CD4-positive, alpha-beta memory T cell (primary cell): Measurements from ENCODE around the gene RBMXL2. TPM values are rescaled to one million over a fixed set of nuclear protein-coding genes. Genes with fewer than 3 reads are reported as not detected.

Source experiments
- CTCF ChIA-PET: fragments of 350-600 bp; sonication (Branson Sonifier 250); formaldehyde crosslinking; loops from one replicate; lab custom pipeline; 2021; ENCODE audit warnings: inconsistent platforms; ENCODE audit not compliant: partially characterized antibody; lab: Charles Lee
- POLR2A ChIA-PET: fragments of 350-600 bp; sonication (Branson Sonifier 250); formaldehyde crosslinking; loops from one replicate; lab custom pipeline; 2021; ENCODE audit not compliant: partially characterized antibody; lab: Charles Lee
- DNase-seq, 5 donors: peaks; one replicate each; pipeline versions ENCODE4 v3.0.0 to v3.0.0-alpha.2; 2020 to 2022; ENCODE audit warnings: mixed read lengths in 1 of 5
- H3K27ac ChIP-seq: one replicate; pipeline ENCODE4 v1.7.0; 2013; ENCODE audit warnings: low read depth, low read length
- H3K27me3 ChIP-seq: 2 replicates; pipeline ENCODE4 v1.7.0; 2013; ENCODE audit warnings: mild to moderate bottlenecking, low read length, moderate library complexity; ENCODE audit not compliant: insufficient read depth
- H3K36me3 ChIP-seq: 2 replicates; pipeline ENCODE4 v1.7.0; 2013; ENCODE audit warnings: mild to moderate bottlenecking, low read length, moderate library complexity; ENCODE audit not compliant: insufficient read depth
- H3K4me1 ChIP-seq: 2 replicates; pipeline ENCODE4 v1.7.0; 2013; ENCODE audit warnings: mild to moderate bottlenecking, low read length, moderate library complexity; ENCODE audit not compliant: insufficient read depth
- H3K4me3 ChIP-seq, 2 donors: one replicate each; pipeline ENCODE4 v1.7.0; 2013; ENCODE audit warnings: low read length in 2 of 2, mild to moderate bottlenecking in 1 of 2
- H3K9me3 ChIP-seq, 2 donors: one replicate each; pipeline ENCODE4 v1.7.0; 2013; ENCODE audit warnings: low read length in 2 of 2, control low read depth in 1 of 2; ENCODE audit not compliant: control insufficient read depth in 1 of 2
- H3K27ac Mint-ChIP-seq, 7 donors: one replicate each; pipeline ENCODE4 v1.8.0; 2020 to 2021; ENCODE audit warnings: mixed read lengths in 7 of 7, mild to moderate bottlenecking in 6 of 7, inconsistent platforms in 3 of 7, moderate library complexity in 3 of 7
- H3K27me3 Mint-ChIP-seq, 2 donors: one replicate each; pipeline ENCODE4 v1.8.0; 2020 to 2021; ENCODE audit warnings: mixed read lengths in 2 of 2
- H3K36me3 Mint-ChIP-seq, 2 donors: one replicate each; pipeline ENCODE4 v1.8.0; 2020 to 2021; ENCODE audit warnings: mixed read lengths in 2 of 2, inconsistent platforms in 1 of 2, mild to moderate bottlenecking in 1 of 2
- H3K4me1 Mint-ChIP-seq, 4 donors: one replicate each; pipeline ENCODE4 v1.8.0; 2020 to 2021; ENCODE audit warnings: mixed read lengths in 4 of 4, mild to moderate bottlenecking in 1 of 4
- H3K4me3 Mint-ChIP-seq, 8 donors: one replicate each; pipeline ENCODE4 v1.8.0; 2020 to 2021; ENCODE audit warnings: mixed read lengths in 8 of 8, mild to moderate bottlenecking in 7 of 8, moderate library complexity in 6 of 8, inconsistent platforms in 3 of 8
- H3K9me3 Mint-ChIP-seq, 8 donors: one replicate each; pipeline ENCODE4 v1.8.0; 2020 to 2021; ENCODE audit warnings: mixed read lengths in 8 of 8, mild to moderate bottlenecking in 5 of 8, inconsistent platforms in 3 of 8, moderate library complexity in 1 of 8
- intact Hi-C: fragments of 100-400 bp; cut with micrococcal nuclease; formaldehyde crosslinking; loops from one replicate; pipeline ENCODE4 v1.15.1; 2023
- polyA plus RNA-seq, 2 donors: library from polyadenylated mRNA; unstranded; fragments of 300-500 nt; fragmentation: Illumina TruSeq; gene quantifications; one replicate each; pipeline ENCODE4 v1.2.3, GENCODE V29; 2021
- total RNA-seq, 2 experiments: library from RNA; stranded (reverse); gene quantifications; one replicate each; pipeline ENCODE4 v1.2.3, GENCODE V29; 2021

Gene RBMXL2
- total RNA-seq: not detected
- polyA plus RNA-seq: not detected

DNA sequence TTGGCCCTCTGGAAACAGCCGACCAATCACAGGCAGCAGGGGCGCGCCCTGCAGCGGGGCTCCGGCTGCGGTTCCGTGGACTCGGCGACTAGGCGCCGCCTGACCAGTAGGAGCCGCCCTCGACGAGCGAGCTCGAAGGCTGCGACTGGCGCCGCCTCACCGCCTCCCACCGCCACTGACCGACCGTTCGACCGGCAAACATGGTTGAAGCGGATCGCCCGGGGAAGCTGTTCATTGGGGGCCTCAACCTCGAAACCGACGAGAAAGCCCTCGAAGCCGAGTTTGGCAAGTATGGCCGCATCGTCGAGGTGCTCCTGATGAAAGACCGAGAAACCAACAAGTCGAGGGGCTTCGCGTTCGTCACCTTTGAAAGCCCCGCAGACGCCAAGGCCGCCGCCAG lies at the start of gene RBMXL2:
Gene RBMXL2 (plus strand): TSS at position 78 of the 400 bp plus-strand sequence. CDS start 123 bp downstream, at position 201.
- Mint-ChIP-seq H3K27ac (no peak within 1 kb of the TSS), H3K27me3 (peaks cover 7 to 12% of the 10 kb centered on the region in 2 donors), H3K4me3 (no peak within 1 kb of the TSS), H3K36me3 (no peaks in the 10 kb centered on the region), H3K9me3 (no peaks in the 10 kb centered on the region), H3K4me1 (no peaks in the 10 kb centered on the region)
- POLR2A ChIA-PET: interaction anchor here (0.6 kb wide), 1 partner anchor 70 kb away, joined by 3 read pairs; no protein-coding TSS in a partner anchor
- Histone ChIP-seq H3K27ac (no peak within 1 kb of the TSS), H3K4me3 (no peak within 1 kb of the TSS), H3K36me3 (no peaks in the 10 kb centered on the region), H3K27me3 (no peaks in the 10 kb centered on the region), H3K9me3 (no peaks in the 10 kb centered on the region), H3K4me1 (no peaks in the 10 kb centered on the region)
- no peak for DNase-seq
- CTCF ChIA-PET: no interaction called here
- intact Hi-C loops: no loop called here

DNA sequence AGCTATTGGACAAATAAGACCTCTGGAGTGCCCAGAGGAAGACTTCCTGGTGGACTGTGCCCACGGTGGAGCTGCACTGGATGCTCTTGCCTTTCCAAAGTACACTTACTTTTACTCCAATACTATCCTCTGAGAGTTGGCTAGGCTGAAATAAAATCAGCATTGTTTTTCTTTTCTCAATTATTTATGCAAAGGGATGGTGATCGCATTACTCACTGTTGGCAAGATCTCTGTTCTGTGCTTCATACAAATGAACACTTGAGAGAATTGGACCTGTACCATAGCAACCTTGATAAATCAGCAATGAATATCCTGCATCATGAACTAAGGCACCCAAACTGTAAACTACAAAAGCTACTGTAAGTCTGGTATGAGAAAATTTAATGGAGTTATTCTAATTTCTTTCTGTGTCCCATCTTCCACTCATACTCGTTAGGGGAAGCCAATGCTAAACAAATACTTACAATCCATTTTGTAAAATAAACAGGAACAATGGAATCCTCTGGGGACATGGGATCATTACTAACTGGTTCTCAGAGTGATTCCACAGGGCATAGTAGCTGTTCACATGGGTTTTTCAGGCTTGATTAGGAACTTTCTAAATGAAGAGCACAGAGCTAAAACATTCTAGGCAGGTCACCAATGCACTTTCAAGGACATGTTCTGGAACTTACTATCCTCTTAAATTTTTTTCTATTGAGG lies 42.2 kb upstream of the RBMXL2 start:
- H3K9me3 ChIP-seq: no peaks in the 10 kb centered on the region
- no peaks in the 10 kb centered on the region for H3K36me3 ChIP-seq
- H3K4me3 Mint-ChIP-seq: no peak overlapping the region
- CTCF ChIA-PET: no interaction called here
- no peak overlapping the region for H3K4me3 ChIP-seq
- H3K27me3 Mint-ChIP-seq: peaks cover 4 to 6% of the 10 kb centered on the region in 2 donors
- H3K4me1 Mint-ChIP-seq: no peaks in the 10 kb centered on the region
- H3K27ac Mint-ChIP-seq: no peak overlapping the region
- H3K27ac ChIP-seq: no peak overlapping the region
- H3K9me3 Mint-ChIP-seq: no peaks in the 10 kb centered on the region
- H3K27me3 ChIP-seq: no peaks in the 10 kb centered on the region
- DNase-seq: no peak
- intact Hi-C loops: no loop called here
- H3K4me1 ChIP-seq: no peaks in the 10 kb centered on the region
- POLR2A ChIA-PET: no interaction called here
- H3K36me3 Mint-ChIP-seq: no peaks in the 10 kb centered on the region

DNA sequence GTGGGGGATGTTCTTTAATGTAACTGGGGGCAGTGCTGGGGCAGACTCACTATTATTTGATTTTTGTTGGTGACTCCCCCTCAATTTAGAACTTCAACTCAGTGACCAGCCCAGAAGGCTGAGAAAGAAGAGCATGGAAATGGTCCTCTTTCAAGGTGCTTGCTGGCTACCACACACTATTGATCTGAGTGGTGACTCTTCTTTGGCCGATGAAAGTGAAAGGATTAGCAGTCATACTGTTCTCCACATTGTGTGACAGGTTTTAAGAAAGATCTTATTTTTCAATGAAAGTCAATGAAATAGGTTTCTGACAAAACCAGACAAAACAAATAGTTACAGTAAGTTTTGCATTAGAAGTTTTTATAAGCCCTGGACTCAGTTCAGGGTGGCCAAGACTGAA lies 38.6 kb upstream of the RBMXL2 start:
- CTCF ChIA-PET: no interaction called here
- intact Hi-C loops: no loop called here

DNA sequence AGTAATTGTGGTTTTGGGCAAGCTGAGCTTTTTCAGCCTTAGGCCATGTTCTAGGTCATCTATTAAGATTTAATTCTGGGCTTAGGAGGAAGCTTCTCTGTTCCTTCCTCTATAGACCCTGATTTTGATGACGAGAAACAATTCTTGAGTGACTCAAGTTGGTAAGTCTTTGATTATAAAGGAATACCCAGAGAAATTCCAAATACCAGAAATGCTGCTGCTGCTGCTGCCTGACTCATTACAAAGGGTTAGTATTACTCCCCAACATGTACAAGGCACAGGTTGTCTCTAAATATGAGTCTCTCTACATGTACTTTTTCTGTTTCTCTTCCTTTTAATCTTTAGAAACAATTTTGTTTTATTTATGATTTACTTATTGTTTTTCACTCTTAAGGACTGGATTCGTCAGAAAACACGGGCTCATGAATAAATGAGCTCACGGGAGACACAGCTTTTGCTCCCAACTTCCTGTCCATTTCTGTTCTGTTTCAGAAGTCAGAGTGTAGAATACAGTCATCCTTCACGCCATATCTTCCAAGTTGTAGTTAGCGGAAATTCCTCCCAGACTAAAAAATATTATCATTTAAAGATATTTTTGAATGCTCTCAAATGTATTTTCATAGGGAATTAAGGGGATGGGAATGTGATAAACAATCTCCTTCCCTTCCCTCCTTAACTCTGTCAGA lies 31.8 kb upstream of the RBMXL2 start:
- no peaks in the 10 kb centered on the region for H3K4me1 Mint-ChIP-seq
- Histone ChIP-seq H3K4me1 (no peaks in the 10 kb centered on the region), H3K36me3 (no peaks in the 10 kb centered on the region), H3K9me3 (no peaks in the 10 kb centered on the region), H3K27ac (no peak overlapping the region), H3K4me3 (no peak overlapping the region), H3K27me3 (no peaks in the 10 kb centered on the region)
- POLR2A ChIA-PET: no interaction called here
- H3K36me3 Mint-ChIP-seq: no peaks in the 10 kb centered on the region
- no peak for DNase-seq
- H3K27me3 Mint-ChIP-seq: peaks cover 3 to 5% of the 10 kb centered on the region in 2 donors
- H3K27ac Mint-ChIP-seq: no peak overlapping the region
- intact Hi-C loops: no loop called here
- no peaks in the 10 kb centered on the region for H3K9me3 Mint-ChIP-seq
- no peak overlapping the region for H3K4me3 Mint-ChIP-seq
- CTCF ChIA-PET: interaction anchor here (1.0 to 1.5 kb wide), 2 partner anchors 390 to 638 kb away, joined by 3 read pairs; no protein-coding TSS in a partner anchor

More for the DNA sequence above, 38.6 kb upstream of the RBMXL2 start:
- Histone ChIP-seq H3K27ac (no peak overlapping the region), H3K27me3 (no peaks in the 10 kb centered on the region), H3K36me3 (no peaks in the 10 kb centered on the region), H3K4me1 (no peaks in the 10 kb centered on the region), H3K4me3 (no peak overlapping the region), H3K9me3 (no peaks in the 10 kb centered on the region)
- POLR2A ChIA-PET: no interaction called here
- no peak overlapping the region for H3K4me3 Mint-ChIP-seq
- H3K27me3 Mint-ChIP-seq: peaks cover 6 to 8% of the 10 kb centered on the region in 2 donors
- H3K27ac Mint-ChIP-seq: no peak overlapping the region
- H3K9me3 Mint-ChIP-seq: no peaks in the 10 kb centered on the region
- no peaks in the 10 kb centered on the region for H3K4me1 Mint-ChIP-seq
- no peak for DNase-seq
- H3K36me3 Mint-ChIP-seq: no peaks in the 10 kb centered on the region

DNA sequence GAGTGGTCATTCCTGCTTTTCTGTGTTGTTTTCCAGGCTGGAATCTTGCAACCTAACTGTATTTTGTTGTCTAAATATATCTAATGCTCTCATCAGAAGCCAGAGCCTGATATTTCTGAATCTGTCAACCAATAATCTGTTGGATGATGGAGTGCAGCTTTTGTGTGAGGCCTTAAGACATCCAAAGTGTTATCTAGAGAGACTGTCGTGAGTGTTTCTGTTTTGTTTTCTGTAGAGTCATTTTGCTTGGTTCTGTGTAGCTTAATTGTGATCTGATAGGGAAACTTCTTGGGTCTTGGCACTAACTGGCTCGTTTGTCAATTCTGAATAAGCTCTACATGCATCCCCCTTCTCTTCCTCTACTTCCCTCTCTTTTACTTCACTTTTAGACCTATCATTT lies 31.2 kb upstream of the RBMXL2 start:
- H3K27me3 Mint-ChIP-seq: peaks cover 3 to 5% of the 10 kb centered on the region in 2 donors
- no peak overlapping the region for H3K4me3 Mint-ChIP-seq
- ChIA-PET POLR2A (no interaction called here), CTCF (interaction anchor here (1.0 to 1.5 kb wide), 2 partner anchors 390 to 638 kb away, joined by 3 read pairs; no protein-coding TSS in a partner anchor)
- no peak for DNase-seq
- no peaks in the 10 kb centered on the region for H3K9me3 Mint-ChIP-seq
- Histone ChIP-seq H3K4me1 (no peaks in the 10 kb centered on the region), H3K27me3 (no peaks in the 10 kb centered on the region), H3K4me3 (no peak overlapping the region), H3K36me3 (no peaks in the 10 kb centered on the region), H3K27ac (no peak overlapping the region), H3K9me3 (no peaks in the 10 kb centered on the region)
- no peaks in the 10 kb centered on the region for H3K4me1 Mint-ChIP-seq
- no peaks in the 10 kb centered on the region for H3K36me3 Mint-ChIP-seq
- no peak overlapping the region for H3K27ac Mint-ChIP-seq
- intact Hi-C loops: no loop called here

DNA sequence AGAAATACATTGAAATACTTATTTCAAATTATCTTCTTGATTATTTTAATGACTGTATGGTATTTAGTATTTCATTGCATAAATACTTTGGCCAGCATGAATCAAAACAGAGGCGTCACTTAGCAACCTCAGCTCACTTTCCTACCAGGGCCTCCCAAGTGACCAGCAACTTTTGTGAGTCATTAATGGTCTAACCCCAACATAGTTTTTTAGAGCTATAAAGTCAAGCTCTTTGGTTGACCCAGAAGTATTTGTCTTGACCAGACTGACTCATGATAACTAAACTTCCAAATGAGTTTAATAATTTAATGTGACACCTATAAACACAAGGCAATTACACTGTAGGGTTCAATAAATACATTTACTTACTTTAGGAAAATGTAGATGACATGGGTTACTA lies 27.9 kb upstream of the RBMXL2 start:
- DNase-seq: no peak
- H3K36me3 Mint-ChIP-seq: no peaks in the 10 kb centered on the region
- ChIA-PET CTCF (interaction anchor here (1.1 kb wide), 1 partner anchor 249 kb away, joined by 3 read pairs; no protein-coding TSS in a partner anchor), POLR2A (no interaction called here)
- H3K4me1 ChIP-seq: no peaks in the 10 kb centered on the region
- no peak overlapping the region for H3K27ac Mint-ChIP-seq
- intact Hi-C loops: no loop called here
- H3K4me3 ChIP-seq: no peak overlapping the region
- H3K9me3 ChIP-seq: no peaks in the 10 kb centered on the region
- no peaks in the 10 kb centered on the region for H3K4me1 Mint-ChIP-seq
- H3K27me3 Mint-ChIP-seq: peaks cover 1 to 3% of the 10 kb centered on the region in 2 donors
- H3K27me3 ChIP-seq: no peaks in the 10 kb centered on the region
- H3K9me3 Mint-ChIP-seq: no peaks in the 10 kb centered on the region
- H3K27ac ChIP-seq: no peak overlapping the region
- no peak overlapping the region for H3K4me3 Mint-ChIP-seq
- H3K36me3 ChIP-seq: no peaks in the 10 kb centered on the region

DNA sequence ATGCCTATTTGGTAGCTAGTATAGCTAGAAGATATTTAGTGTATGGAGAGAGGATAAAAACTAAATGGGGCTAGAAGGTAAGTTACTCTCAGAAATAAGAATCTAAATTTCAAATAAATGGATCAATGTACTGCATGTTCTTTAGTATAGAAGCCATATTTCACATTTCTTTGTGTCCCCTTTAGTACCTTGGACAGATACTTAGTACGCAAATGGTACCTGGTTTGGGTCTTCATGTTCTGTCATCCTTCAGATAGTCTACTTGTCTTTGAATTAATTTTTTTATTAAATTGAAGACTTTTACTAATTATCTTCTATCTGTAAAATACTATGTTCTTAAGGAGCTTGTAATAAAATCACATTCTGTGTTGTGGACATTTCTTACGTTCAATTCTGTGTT lies 26.3 kb upstream of the RBMXL2 start:
- Histone ChIP-seq H3K4me3 (no peak overlapping the region), H3K4me1 (no peaks in the 10 kb centered on the region), H3K9me3 (no peaks in the 10 kb centered on the region), H3K27ac (no peak overlapping the region), H3K36me3 (no peaks in the 10 kb centered on the region), H3K27me3 (no peaks in the 10 kb centered on the region)
- POLR2A ChIA-PET: no interaction called here
- Mint-ChIP-seq H3K27me3 (peaks cover 1 to 3% of the 10 kb centered on the region in 2 donors), H3K4me3 (no peak overlapping the region), H3K36me3 (no peaks in the 10 kb centered on the region), H3K27ac (no peak overlapping the region), H3K4me1 (no peaks in the 10 kb centered on the region), H3K9me3 (peaks cover 0 to 10% (median 0%) of the 10 kb centered on the region in 8 donors)
- DNase-seq: no peak
- intact Hi-C loops: no loop called here
- CTCF ChIA-PET: no interaction called here
